ENCODE measurements around the gene CHD2.
A peak's percentile ranks its signal among the peaks of the same experiment; 100 is the strongest.
"Not testable (repeated sequence)": the region's sequence is repeated elsewhere in the genome, so short reads cannot be mapped to it uniquely, and the experiment has no call there.

The CHD2 gene

GRCh38 chr15:92870010-92870591 is 30.0 kb upstream of the CHD2 start:
- DNase-seq (ENCODE audit: low spot score), result no peak
- ChIA-PET CTCF (interaction anchor here (0.6 to 0.9 kb wide), 2 partner anchors 15 to 73 kb away, joined by 3 read pairs; no protein-coding TSS in a partner anchor), POLR2A (ENCODE audit: low non-redundant PET) (interaction anchor here (0.6 to 1.5 kb wide), 2 partner anchors 12 to 73 kb away, joined by 3 to 6 read pairs; no protein-coding TSS in a partner anchor)
- H3K27ac ChIP-seq, result peak overlapping the region; percentile 92
- no peak for TF ChIP-seq CTCF (conservative IDR thresholded peaks at IDR 0.05; ENCODE audit: low read depth)

GRCh38 chr15:92872967-92873366 is 27.2 kb upstream of the CHD2 start:
- POLR2A ChIA-PET (ENCODE audit: low non-redundant PET); CTCF ChIA-PET; DNase-seq (ENCODE audit: low spot score); H3K27ac ChIP-seq: not testable (repeated sequence)

GRCh38 chr15:92877000-92877399 is 23.1 kb upstream of the CHD2 start:
- ChIA-PET CTCF (no interaction called here), POLR2A (ENCODE audit: low non-redundant PET) (no interaction called here)
- TF ChIP-seq CTCF (conservative IDR thresholded peaks at IDR 0.05; ENCODE audit: low read depth), result no peak
- DNase-seq (ENCODE audit: low spot score), result no peak
- H3K27ac ChIP-seq, result no peak overlapping the region

GRCh38 chr15:92877416-92877815 is 22.7 kb upstream of the CHD2 start:
- ChIA-PET POLR2A (ENCODE audit: low non-redundant PET) (no interaction called here), CTCF (no interaction called here)
- H3K27ac ChIP-seq, result no peak overlapping the region
- TF ChIP-seq CTCF (conservative IDR thresholded peaks at IDR 0.05; ENCODE audit: low read depth), result no peak
- no peak for DNase-seq (ENCODE audit: low spot score)

- DNase-seq (ENCODE audit: low spot score), result no peak
- ChIA-PET CTCF (interaction anchor here (0.7 kb wide), 1 partner anchor 27 kb away, joined by 5 read pairs; no protein-coding TSS in a partner anchor), POLR2A (ENCODE audit: low non-redundant PET) (no interaction called here)
- H3K27ac ChIP-seq, result no peak overlapping the region
- no peak for TF ChIP-seq CTCF (conservative IDR thresholded peaks at IDR 0.05; ENCODE audit: low read depth)
These were observed 21.5 kb upstream of the CHD2 start for GRCh38 chr15:92878593-92879053.

- POLR2A ChIA-PET (ENCODE audit: low non-redundant PET), result no interaction called here
- CTCF ChIA-PET, result interaction anchor here (0.8 kb wide), 1 partner anchor 71 kb away, joined by 3 read pairs; no protein-coding TSS in a partner anchor
- DNase-seq (ENCODE audit: low spot score), result no peak
- H3K27ac ChIP-seq, result no peak overlapping the region
- TF ChIP-seq CTCF (conservative IDR thresholded peaks at IDR 0.05; ENCODE audit: low read depth), result no peak
These were observed 20.0 kb upstream of the CHD2 start for GRCh38 chr15:92879949-92880725.

GRCh38 chr15:92880796-92881195 is 19.3 kb upstream of the CHD2 start:
- ChIA-PET POLR2A (ENCODE audit: low non-redundant PET) (interaction anchor here (2.6 to 3.0 kb wide), 2 partner anchors 60 to 72 kb away, joined by 27 to 39 read pairs; no protein-coding TSS in a partner anchor), CTCF (interaction anchor here (0.8 kb wide), 1 partner anchor 72 kb away, joined by 3 read pairs; no protein-coding TSS in a partner anchor)
- no peak overlapping the region for H3K27ac ChIP-seq
- no peak for TF ChIP-seq CTCF (conservative IDR thresholded peaks at IDR 0.05; ENCODE audit: low read depth)
- no peak for DNase-seq (ENCODE audit: low spot score)

Data from RWPE1 (cell line).